Muscle layer of duodenum (tissue), 2 donors: Measurements from ENCODE around the gene NUP210.

Experiments
- H3K27ac ChIP-seq: one replicate; pipeline ENCODE4 v1.7.0; 2013; ENCODE audit warnings: mild to moderate bottlenecking, low read length
- H3K27me3 ChIP-seq: one replicate; pipeline ENCODE4 v1.7.0; 2013; ENCODE audit warnings: low read depth, mild to moderate bottlenecking, control low read depth, low read length
- H3K36me3 ChIP-seq, 2 donors: one replicate each; pipeline ENCODE4 v1.7.0; 2013; ENCODE audit warnings: low read length in 2 of 2, control low read depth in 1 of 2, mild to moderate bottlenecking in 1 of 2; ENCODE audit not compliant: insufficient read depth in 2 of 2, control insufficient read depth in 1 of 2
- H3K4me1 ChIP-seq, 2 donors: one replicate each; pipeline ENCODE4 v1.7.0; 2013; ENCODE audit warnings: low read length in 2 of 2, mild to moderate bottlenecking in 2 of 2, control low read depth in 1 of 2, moderate library complexity in 1 of 2; ENCODE audit not compliant: insufficient read depth in 2 of 2, control insufficient read depth in 1 of 2
- H3K4me3 ChIP-seq, 2 donors: one replicate each; pipeline ENCODE4 v1.7.0; 2013; ENCODE audit warnings: low read length in 2 of 2, low read depth in 1 of 2, mild to moderate bottlenecking in 1 of 2
- H3K9me3 ChIP-seq, 2 donors: one replicate each; pipeline ENCODE4 v1.7.0; 2013; ENCODE audit warnings: low read length in 2 of 2, control low read depth in 1 of 2, mild to moderate bottlenecking in 1 of 2; ENCODE audit not compliant: control insufficient read depth in 1 of 2
- donor health status: healthy.

Gene NUP210

GRCh38 chr3:13282358-13282985, 137.7 kb downstream of the NUP210 start:
- Histone ChIP-seq H3K4me3 (peak overlapping the region in 1 of 2 donors; percentile 65), H3K27me3 (peaks cover 20% of the 10 kb centered on the region), H3K4me1 (peaks cover 0 to 12% of the 10 kb centered on the region in 2 donors), H3K36me3 (no peaks in the 10 kb centered on the region), H3K27ac (no peak overlapping the region), H3K9me3 (peaks cover 9 to 12% of the 10 kb centered on the region in 2 donors)

- no peaks in the 10 kb centered on the region for H3K36me3 ChIP-seq
- H3K4me3 ChIP-seq, result peak overlapping the region in 1 of 2 donors; percentile 65
- H3K27me3 ChIP-seq, result peaks cover 20% of the 10 kb centered on the region
- H3K4me1 ChIP-seq, result peaks cover 0 to 16% of the 10 kb centered on the region in 2 donors
- peaks cover 9% of the 10 kb centered on the region in 2 donors for H3K9me3 ChIP-seq
- H3K27ac ChIP-seq, result no peak overlapping the region
Observed at GRCh38 chr3:13281507-13282357, 138.4 kb downstream of the NUP210 start.

- Histone ChIP-seq H3K27ac (no peak overlapping the region), H3K27me3 (peaks cover 20% of the 10 kb centered on the region), H3K4me1 (peaks cover 0 to 21% of the 10 kb centered on the region in 2 donors), H3K4me3 (peak overlapping the region in 1 of 2 donors; percentile 65), H3K36me3 (no peaks in the 10 kb centered on the region), H3K9me3 (peaks cover 7 to 9% of the 10 kb centered on the region in 2 donors)
Observed at GRCh38 chr3:13280811-13281506, 139.2 kb downstream of the NUP210 start.

- Histone ChIP-seq H3K27ac (no peak overlapping the region), H3K27me3 (peaks cover 20% of the 10 kb centered on the region), H3K4me1 (peaks cover 0 to 21% of the 10 kb centered on the region in 2 donors), H3K36me3 (no peaks in the 10 kb centered on the region), H3K9me3 (peaks cover 7 to 9% of the 10 kb centered on the region in 2 donors), H3K4me3 (no peak overlapping the region)
Observed at GRCh38 chr3:13280122-13280790, 139.9 kb downstream of the NUP210 start.

- H3K4me3 ChIP-seq, result no peak overlapping the region
- H3K27me3 ChIP-seq, result peaks cover 16% of the 10 kb centered on the region
- no peaks in the 10 kb centered on the region for H3K36me3 ChIP-seq
- no peak overlapping the region for H3K27ac ChIP-seq
- H3K9me3 ChIP-seq, result peaks cover 7 to 9% of the 10 kb centered on the region in 2 donors
- peaks cover 0 to 21% of the 10 kb centered on the region in 2 donors for H3K4me1 ChIP-seq
Observed at GRCh38 chr3:13279532-13279910, 140.6 kb downstream of the NUP210 start.

GRCh38 chr3:13278783-13279531, 141.2 kb downstream of the NUP210 start:
- Histone ChIP-seq H3K4me3 (no peak overlapping the region), H3K4me1 (peaks cover 0 to 21% of the 10 kb centered on the region in 2 donors), H3K36me3 (no peaks in the 10 kb centered on the region), H3K9me3 (peaks cover 4% of the 10 kb centered on the region in 2 donors), H3K27me3 (peaks cover 10% of the 10 kb centered on the region), H3K27ac (no peak overlapping the region)

- H3K36me3 ChIP-seq, result no peaks in the 10 kb centered on the region
- H3K27ac ChIP-seq, result no peak overlapping the region
- H3K4me1 ChIP-seq, result peaks cover 0 to 21% of the 10 kb centered on the region in 2 donors
- no peaks in the 10 kb centered on the region for H3K9me3 ChIP-seq
- H3K27me3 ChIP-seq, result peaks cover 3% of the 10 kb centered on the region
- no peak overlapping the region for H3K4me3 ChIP-seq
Observed at GRCh38 chr3:13277860-13278531, 142.1 kb downstream of the NUP210 start.

- Histone ChIP-seq H3K27ac (no peak overlapping the region), H3K4me3 (no peak overlapping the region)
Observed at GRCh38 chr3:13277196-13277813, 142.8 kb downstream of the NUP210 start.

GRCh38 chr3:13276438-13277195, 143.5 kb downstream of the NUP210 start:
- H3K4me1 ChIP-seq, result peaks cover 0 to 17% of the 10 kb centered on the region in 2 donors
- no peaks in the 10 kb centered on the region for H3K36me3 ChIP-seq
- H3K27ac ChIP-seq, result no peak overlapping the region
- no peak overlapping the region for H3K4me3 ChIP-seq
- H3K9me3 ChIP-seq, result no peaks in the 10 kb centered on the region
- no peaks in the 10 kb centered on the region for H3K27me3 ChIP-seq

More at GRCh38 chr3:13277196-13277813, 142.8 kb downstream of the NUP210 start:
- Histone ChIP-seq H3K27me3 (peaks cover 3% of the 10 kb centered on the region), H3K9me3 (no peaks in the 10 kb centered on the region), H3K36me3 (no peaks in the 10 kb centered on the region), H3K4me1 (peaks cover 0 to 21% of the 10 kb centered on the region in 2 donors)
